ENCODE results near the gene MAP4K1.

Gene MAP4K1

DNA sequence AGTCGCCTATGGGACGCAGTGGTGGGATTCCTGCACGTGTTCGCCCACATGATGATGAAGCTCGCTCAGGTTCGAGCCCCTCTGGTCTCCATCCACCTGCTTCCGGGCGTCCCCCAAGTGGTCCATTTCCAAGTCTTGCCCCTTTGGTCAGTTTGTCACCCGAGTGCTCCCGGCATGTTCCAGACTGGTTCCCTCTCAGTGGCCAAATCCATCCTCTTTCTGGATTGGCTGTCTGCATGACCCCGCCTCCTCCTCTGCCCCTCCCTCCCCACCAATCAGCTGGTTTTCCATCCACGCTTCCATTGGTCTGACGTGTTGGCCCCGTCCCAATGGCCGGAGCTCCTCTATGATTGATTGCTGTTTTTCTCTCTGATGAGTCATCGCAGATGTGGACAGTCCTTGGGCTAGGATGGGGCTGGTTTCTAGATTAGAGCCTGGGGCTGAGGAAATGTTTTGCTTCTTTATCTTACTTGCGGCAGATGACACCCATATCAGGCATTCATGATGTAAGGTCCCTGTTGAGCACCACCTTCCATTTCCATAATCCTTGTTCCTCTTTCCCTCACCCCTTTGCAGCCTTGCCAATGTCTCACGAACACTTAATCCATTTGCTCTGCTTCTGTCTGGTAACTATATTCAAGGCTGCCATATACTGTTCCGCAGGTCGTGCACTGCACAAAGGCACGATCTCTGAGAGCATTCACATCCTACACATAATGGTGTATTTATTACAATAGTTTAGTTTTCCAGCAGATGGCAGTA is 73.8 kb downstream of the MAP4K1 start:
- ChIA-PET POLR2A (interaction anchor here (0.6 to 2.5 kb wide), 22 partner anchors 9 to 387 kb away, joined by 3 to 35 read pairs (median 4); partner anchors contain the start of genes ACTN4, EIF3K, FAM98C and GGN), CTCF (interaction anchor here (0.5 to 4.6 kb wide), 51 partner anchors 9 to 1859 kb away, joined by 3 to 95 read pairs (median 4); partner anchors contain the start of genes ACTN4, ECH1, EIF3K and FAM98C)
- Histone ChIP-seq H3K36me3 (ENCODE audit: control insufficient read depth in 2 of 2, insufficient read depth in 1 of 2, low read length in 2 of 2) (no peaks in the 10 kb centered on the region), H3K4me3 (ENCODE audit: low read depth, low read length) (peak overlapping the region; percentile 37), H3K9me3 (ENCODE audit: control insufficient read depth, insufficient read depth, low read depth, low read length) (no peaks in the 10 kb centered on the region), H3K4me1 (ENCODE audit: control insufficient read depth, insufficient read depth, low read length) (peaks cover 11% of the 10 kb centered on the region), H3K27ac (ENCODE audit: extremely low read depth, low read depth, low read length) (peak overlapping the region; percentile 19)
- TF ChIP-seq ZNF184 (tag by site-specific recombination; IDR thresholded peaks at IDR 0.05) (no peak), ZNF114 (tag by site-specific recombination; IDR thresholded peaks at IDR 0.05) (no peak), ZNF571 (tag by site-specific recombination; IDR thresholded peaks at IDR 0.05) (no peak), ZSCAN30 (tag by site-specific recombination; IDR thresholded peaks at IDR 0.05) (peak; percentile 72; the same call in 1 of the 2 replicates), KLF10 (tag by site-specific recombination; IDR thresholded peaks at IDR 0.05) (peak; percentile 94), ZNF335 (tag by site-specific recombination; conservative IDR thresholded peaks at IDR 0.05) (peak; percentile 70), ZNF175 (tag by site-specific recombination; IDR thresholded peaks at IDR 0.05) (no peak), ZNF146 (tag by site-specific recombination; IDR thresholded peaks at IDR 0.05) (no peak), GLIS1 (tag by site-specific recombination; IDR thresholded peaks at IDR 0.05) (peak; percentile 60; the same call in 1 of the 2 replicates), ZSCAN16 (tag by site-specific recombination; IDR thresholded peaks at IDR 0.05) (peak; percentile 75; the same call in 1 of the 2 replicates), ZFP37 (tag by site-specific recombination; IDR thresholded peaks at IDR 0.05) (peak; percentile 87), ZNF529 (tag by site-specific recombination; IDR thresholded peaks at IDR 0.05; ENCODE audit: insufficient replicate concordance) (no peak), ZNF558 (tag by site-specific recombination; IDR thresholded peaks at IDR 0.05) (peak; percentile 79), YY2 (tag by site-specific recombination; IDR thresholded peaks at IDR 0.05) (peak; percentile 74), ZNF629 (tag by site-specific recombination; IDR thresholded peaks at IDR 0.05) (peak; percentile 93), ZFP3 (tag by site-specific recombination; IDR thresholded peaks at IDR 0.05; ENCODE audit: low read depth) (no peak; the same call in 1 of the 2 replicates), HOXD13 (CRISPR knock-in tag; IDR thresholded peaks at IDR 0.05; ENCODE audit: borderline replicate concordance) (no peak), ZNF423 (tag by site-specific recombination; IDR thresholded peaks at IDR 0.05) (no peak), ZNF211 (tag by site-specific recombination; IDR thresholded peaks at IDR 0.05; ENCODE audit: low read depth) (no peak), ZBTB21 (tag by site-specific recombination; IDR thresholded peaks at IDR 0.05) (peak; percentile 81), ZNF248 (tag by site-specific recombination; IDR thresholded peaks at IDR 0.05) (no peak)
- TF ChIP-seq, protein P1, sequence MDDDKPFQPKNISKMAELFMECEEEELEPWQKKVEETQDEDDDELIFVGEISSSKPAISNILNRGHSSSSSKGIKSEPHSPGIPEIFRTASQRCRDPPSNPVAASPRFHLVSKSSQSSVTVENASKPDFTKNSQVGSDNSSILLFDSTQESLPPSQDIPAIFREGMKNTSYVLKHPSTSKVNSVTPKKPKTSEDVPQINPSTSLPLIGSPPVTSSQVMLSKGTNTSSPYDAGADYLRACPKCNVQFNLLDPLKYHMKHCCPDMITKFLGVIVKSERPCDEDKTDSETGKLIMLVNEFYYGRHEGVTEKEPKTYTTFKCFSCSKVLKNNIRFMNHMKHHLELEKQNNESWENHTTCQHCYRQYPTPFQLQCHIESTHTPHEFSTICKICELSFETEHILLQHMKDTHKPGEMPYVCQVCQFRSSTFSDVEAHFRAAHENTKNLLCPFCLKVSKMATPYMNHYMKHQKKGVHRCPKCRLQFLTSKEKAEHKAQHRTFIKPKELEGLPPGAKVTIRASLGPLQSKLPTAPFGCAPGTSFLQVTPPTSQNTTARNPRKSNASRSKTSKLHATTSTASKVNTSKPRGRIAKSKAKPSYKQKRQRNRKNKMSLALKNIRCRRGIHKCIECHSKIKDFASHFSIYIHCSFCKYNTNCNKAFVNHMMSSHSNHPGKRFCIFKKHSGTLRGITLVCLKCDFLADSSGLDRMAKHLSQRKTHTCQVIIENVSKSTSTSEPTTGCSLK (tag by site-specific recombination; IDR thresholded peaks at IDR 0.05) = no peak
- TF ChIP-seq, protein P2, sequence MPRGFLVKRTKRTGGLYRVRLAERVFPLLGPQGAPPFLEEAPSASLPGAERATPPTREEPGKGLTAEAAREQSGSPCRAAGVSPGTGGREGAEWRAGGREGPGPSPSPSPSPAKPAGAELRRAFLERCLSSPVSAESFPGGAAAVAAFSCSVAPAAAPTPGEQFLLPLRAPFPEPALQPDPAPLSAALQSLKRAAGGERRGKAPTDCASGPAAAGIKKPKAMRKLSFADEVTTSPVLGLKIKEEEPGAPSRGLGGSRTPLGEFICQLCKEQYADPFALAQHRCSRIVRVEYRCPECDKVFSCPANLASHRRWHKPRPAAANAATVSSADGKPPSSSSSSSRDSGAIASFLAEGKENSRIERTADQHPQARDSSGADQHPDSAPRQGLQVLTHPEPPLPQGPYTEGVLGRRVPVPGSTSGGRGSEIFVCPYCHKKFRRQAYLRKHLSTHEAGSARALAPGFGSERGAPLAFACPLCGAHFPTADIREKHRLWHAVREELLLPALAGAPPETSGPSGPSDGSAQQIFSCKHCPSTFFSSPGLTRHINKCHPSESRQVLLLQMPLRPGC (tag by site-specific recombination; IDR thresholded peaks at IDR 0.05) = peak; percentile 7; the same call in 1 of the 2 replicates
- TF ChIP-seq, protein P3, sequence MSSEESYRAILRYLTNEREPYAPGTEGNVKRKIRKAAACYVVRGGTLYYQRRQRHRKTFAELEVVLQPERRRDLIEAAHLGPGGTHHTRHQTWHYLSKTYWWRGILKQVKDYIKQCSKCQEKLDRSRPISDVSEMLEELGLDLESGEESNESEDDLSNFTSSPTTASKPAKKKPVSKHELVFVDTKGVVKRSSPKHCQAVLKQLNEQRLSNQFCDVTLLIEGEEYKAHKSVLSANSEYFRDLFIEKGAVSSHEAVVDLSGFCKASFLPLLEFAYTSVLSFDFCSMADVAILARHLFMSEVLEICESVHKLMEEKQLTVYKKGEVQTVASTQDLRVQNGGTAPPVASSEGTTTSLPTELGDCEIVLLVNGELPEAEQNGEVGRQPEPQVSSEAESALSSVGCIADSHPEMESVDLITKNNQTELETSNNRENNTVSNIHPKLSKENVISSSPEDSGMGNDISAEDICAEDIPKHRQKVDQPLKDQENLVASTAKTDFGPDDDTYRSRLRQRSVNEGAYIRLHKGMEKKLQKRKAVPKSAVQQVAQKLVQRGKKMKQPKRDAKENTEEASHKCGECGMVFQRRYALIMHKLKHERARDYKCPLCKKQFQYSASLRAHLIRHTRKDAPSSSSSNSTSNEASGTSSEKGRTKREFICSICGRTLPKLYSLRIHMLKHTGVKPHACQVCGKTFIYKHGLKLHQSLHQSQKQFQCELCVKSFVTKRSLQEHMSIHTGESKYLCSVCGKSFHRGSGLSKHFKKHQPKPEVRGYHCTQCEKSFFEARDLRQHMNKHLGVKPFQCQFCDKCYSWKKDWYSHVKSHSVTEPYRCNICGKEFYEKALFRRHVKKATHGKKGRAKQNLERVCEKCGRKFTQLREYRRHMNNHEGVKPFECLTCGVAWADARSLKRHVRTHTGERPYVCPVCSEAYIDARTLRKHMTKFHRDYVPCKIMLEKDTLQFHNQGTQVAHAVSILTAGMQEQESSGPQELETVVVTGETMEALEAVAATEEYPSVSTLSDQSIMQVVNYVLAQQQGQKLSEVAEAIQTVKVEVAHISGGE (tag by site-specific recombination; conservative IDR thresholded peaks at IDR 0.05; ENCODE audit: low read depth) = no peak
- TF ChIP-seq, protein P4, sequence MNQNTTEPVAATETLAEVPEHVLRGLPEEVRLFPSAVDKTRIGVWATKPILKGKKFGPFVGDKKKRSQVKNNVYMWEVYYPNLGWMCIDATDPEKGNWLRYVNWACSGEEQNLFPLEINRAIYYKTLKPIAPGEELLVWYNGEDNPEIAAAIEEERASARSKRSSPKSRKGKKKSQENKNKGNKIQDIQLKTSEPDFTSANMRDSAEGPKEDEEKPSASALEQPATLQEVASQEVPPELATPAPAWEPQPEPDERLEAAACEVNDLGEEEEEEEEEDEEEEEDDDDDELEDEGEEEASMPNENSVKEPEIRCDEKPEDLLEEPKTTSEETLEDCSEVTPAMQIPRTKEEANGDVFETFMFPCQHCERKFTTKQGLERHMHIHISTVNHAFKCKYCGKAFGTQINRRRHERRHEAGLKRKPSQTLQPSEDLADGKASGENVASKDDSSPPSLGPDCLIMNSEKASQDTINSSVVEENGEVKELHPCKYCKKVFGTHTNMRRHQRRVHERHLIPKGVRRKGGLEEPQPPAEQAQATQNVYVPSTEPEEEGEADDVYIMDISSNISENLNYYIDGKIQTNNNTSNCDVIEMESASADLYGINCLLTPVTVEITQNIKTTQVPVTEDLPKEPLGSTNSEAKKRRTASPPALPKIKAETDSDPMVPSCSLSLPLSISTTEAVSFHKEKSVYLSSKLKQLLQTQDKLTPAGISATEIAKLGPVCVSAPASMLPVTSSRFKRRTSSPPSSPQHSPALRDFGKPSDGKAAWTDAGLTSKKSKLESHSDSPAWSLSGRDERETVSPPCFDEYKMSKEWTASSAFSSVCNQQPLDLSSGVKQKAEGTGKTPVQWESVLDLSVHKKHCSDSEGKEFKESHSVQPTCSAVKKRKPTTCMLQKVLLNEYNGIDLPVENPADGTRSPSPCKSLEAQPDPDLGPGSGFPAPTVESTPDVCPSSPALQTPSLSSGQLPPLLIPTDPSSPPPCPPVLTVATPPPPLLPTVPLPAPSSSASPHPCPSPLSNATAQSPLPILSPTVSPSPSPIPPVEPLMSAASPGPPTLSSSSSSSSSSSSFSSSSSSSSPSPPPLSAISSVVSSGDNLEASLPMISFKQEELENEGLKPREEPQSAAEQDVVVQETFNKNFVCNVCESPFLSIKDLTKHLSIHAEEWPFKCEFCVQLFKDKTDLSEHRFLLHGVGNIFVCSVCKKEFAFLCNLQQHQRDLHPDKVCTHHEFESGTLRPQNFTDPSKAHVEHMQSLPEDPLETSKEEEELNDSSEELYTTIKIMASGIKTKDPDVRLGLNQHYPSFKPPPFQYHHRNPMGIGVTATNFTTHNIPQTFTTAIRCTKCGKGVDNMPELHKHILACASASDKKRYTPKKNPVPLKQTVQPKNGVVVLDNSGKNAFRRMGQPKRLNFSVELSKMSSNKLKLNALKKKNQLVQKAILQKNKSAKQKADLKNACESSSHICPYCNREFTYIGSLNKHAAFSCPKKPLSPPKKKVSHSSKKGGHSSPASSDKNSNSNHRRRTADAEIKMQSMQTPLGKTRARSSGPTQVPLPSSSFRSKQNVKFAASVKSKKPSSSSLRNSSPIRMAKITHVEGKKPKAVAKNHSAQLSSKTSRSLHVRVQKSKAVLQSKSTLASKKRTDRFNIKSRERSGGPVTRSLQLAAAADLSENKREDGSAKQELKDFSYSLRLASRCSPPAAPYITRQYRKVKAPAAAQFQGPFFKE (tag by site-specific recombination; IDR thresholded peaks at IDR 0.05; ENCODE audit: borderline replicate concordance) = no peak
